ENCODE measurements around the gene SMAD3.

DNA sequence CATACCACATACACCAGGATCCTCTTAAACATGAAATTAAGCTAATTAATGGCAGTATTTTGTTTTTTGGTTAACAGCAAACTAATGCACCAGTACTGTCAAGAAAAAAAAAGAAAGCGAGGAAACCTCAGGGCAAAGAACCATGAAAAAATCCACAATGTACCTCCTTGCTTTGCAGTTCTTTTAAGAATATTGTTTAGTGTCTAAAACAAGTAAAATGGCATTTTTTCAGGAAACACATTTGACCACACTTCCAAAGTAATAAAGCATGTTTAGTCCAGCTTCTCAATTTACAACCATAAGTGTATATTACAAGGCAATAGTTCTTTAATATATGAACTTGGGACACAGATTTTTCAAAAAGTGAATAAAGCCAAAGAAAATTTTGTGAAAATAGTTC, 162.4 kb downstream of the SMAD3 start:
- TF ChIP-seq YY1 (IDR thresholded peaks at IDR 0.05; ENCODE audit: insufficient read depth, insufficient read length) = no peak
- no peak for TF ChIP-seq ZNF274 (IDR thresholded peaks at IDR 0.05; ENCODE audit: low read depth, low read length)
- TF ChIP-seq SUZ12 (IDR thresholded peaks at IDR 0.05; ENCODE audit: extremely low read depth, insufficient read depth, insufficient read length) = no peak
